GM23338 (cell line): ENCODE measurements around the gene APOBEC3A.

Experiments
- EZH2 ChIP-seq: fragments of 200-600 bp; sonication (generic); IDR thresholded peaks from one replicate; pipeline ENCODE4 v1.8.0; 2017; ENCODE audit warnings: antibody characterized with exemption, mild to moderate bottlenecking, low read depth; ENCODE audit not compliant: unreplicated experiment
- POLR2AphosphoS5 ChIP-seq: IDR thresholded peaks from 2 replicates; pipeline ENCODE4 v1.6.1; 2016; ENCODE audit warnings: antibody characterized with exemption, low read depth
- TF ChIP-seq, protein P1 (sequence below), 2 experiments: fragments of 200-600 bp in 1 of 2; sonication (generic) in 1 of 2; conservative IDR thresholded peaks; 2 replicates each; pipeline versions ENCODE4 v1.5.1 to v1.6.1; 2016 to 2017; ENCODE audit warnings: antibody characterized with exemption in 2 of 2, low read depth in 2 of 2, mild to moderate bottlenecking in 2 of 2, moderate library complexity in 1 of 2
- TF ChIP-seq, protein P2 (sequence below): IDR thresholded peaks from one replicate; pipeline ENCODE4 v1.6.1; 2018; ENCODE audit warnings: antibody characterized with exemption; ENCODE audit not compliant: unreplicated experiment

- TF ChIP-seq, protein P1, sequence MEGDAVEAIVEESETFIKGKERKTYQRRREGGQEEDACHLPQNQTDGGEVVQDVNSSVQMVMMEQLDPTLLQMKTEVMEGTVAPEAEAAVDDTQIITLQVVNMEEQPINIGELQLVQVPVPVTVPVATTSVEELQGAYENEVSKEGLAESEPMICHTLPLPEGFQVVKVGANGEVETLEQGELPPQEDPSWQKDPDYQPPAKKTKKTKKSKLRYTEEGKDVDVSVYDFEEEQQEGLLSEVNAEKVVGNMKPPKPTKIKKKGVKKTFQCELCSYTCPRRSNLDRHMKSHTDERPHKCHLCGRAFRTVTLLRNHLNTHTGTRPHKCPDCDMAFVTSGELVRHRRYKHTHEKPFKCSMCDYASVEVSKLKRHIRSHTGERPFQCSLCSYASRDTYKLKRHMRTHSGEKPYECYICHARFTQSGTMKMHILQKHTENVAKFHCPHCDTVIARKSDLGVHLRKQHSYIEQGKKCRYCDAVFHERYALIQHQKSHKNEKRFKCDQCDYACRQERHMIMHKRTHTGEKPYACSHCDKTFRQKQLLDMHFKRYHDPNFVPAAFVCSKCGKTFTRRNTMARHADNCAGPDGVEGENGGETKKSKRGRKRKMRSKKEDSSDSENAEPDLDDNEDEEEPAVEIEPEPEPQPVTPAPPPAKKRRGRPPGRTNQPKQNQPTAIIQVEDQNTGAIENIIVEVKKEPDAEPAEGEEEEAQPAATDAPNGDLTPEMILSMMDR (conservative IDR thresholded peaks at IDR 0.05; ENCODE audit: low read depth in 2 of 2) = no peak
- TF ChIP-seq POLR2AphosphoS5 (no peak), EZH2 (no peak)
- TF ChIP-seq, protein P2, sequence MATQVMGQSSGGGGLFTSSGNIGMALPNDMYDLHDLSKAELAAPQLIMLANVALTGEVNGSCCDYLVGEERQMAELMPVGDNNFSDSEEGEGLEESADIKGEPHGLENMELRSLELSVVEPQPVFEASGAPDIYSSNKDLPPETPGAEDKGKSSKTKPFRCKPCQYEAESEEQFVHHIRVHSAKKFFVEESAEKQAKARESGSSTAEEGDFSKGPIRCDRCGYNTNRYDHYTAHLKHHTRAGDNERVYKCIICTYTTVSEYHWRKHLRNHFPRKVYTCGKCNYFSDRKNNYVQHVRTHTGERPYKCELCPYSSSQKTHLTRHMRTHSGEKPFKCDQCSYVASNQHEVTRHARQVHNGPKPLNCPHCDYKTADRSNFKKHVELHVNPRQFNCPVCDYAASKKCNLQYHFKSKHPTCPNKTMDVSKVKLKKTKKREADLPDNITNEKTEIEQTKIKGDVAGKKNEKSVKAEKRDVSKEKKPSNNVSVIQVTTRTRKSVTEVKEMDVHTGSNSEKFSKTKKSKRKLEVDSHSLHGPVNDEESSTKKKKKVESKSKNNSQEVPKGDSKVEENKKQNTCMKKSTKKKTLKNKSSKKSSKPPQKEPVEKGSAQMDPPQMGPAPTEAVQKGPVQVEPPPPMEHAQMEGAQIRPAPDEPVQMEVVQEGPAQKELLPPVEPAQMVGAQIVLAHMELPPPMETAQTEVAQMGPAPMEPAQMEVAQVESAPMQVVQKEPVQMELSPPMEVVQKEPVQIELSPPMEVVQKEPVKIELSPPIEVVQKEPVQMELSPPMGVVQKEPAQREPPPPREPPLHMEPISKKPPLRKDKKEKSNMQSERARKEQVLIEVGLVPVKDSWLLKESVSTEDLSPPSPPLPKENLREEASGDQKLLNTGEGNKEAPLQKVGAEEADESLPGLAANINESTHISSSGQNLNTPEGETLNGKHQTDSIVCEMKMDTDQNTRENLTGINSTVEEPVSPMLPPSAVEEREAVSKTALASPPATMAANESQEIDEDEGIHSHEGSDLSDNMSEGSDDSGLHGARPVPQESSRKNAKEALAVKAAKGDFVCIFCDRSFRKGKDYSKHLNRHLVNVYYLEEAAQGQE = no peak
These were observed 6.9 kb downstream of the APOBEC3A start for GRCh38 chr22:38964306-38964705.
